HG02885 (cell line): ENCODE data around the gene DNMBP.
"Not testable (repeated sequence)": the region's sequence is repeated elsewhere in the genome, so short reads cannot be mapped to it uniquely, and the experiment has no call there.

Experiments
- ATAC-seq: cut with Tn5 transposase; IDR thresholded peaks from one replicate; pipeline ENCODE4 v1.9.1; 2021; ENCODE audit warnings: mild to moderate bottlenecking; ENCODE audit not compliant: unreplicated experiment, poor library complexity

Gene DNMBP

DNA sequence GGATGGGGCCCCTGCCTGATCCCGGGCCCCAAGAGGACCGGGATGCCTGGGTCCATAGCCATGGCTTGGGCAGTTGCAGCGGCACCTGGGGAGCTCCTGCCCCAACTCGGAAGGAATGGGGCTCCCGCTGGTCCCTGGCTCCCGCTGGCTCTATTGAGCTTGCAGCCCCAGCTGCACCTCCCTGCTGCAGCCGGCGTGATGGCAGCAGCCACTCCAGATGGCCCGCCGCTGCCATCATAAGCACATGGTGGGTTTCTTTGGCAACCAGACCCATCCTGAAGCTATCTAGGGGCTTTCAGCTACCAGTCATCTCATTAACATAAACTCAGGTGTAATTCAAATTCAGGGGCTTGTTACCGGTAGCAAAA, 11.1 kb upstream of the DNMBP start:
- no peak for ATAC-seq

DNA sequence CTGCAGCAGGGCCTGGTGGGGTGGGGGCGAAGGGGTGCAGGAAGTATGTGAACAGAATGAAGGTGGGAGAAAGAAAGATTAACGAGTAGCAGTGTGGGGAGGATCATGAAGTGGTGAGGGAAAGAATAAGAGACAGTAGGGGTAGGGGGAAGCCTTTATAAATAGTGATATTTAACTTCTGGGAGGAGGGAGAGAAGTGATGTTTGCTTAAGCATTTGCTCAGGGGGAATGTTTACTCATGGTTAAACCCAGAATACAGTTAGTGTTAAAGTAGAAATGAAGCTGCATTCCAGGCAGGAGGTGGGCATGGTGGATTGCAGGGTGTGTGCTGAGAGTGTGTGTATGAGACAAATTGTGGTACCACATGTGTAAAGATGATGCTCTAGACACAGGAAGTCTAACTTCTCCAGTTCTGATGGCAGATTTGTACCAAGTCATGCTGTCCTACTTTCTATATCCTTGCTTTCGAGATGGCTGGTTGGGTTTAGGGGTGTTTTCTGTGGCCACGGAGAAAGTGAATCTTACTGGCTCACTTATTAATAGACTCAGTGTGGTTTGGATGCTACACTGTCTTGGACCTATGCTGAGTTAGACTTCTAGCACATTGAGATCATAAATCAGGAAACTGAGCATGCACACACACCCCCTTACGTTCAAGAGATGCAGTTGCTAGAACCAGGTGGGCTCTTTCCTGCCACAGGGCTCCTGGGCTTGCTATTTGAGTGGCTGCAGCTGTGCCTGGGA, 10.6 kb upstream of the DNMBP start:
- peak; percentile 64 for ATAC-seq

DNA sequence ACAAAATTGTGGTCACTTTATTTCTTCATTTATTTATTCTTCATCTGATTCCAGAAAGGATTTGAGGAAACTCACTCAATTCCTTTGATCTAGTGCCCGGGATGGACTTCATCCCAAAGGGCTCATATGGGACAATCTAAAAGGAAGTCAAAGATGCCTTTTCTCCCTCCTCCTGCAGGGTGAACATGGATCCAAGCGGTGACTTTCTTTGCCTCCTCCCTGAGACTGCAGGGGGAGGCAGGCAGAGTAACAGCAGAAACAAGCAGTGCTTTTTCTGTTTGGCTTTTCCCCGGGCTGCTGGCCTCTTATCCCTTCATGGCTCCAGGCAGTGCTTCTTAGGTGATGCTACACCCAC, 10.0 kb upstream of the DNMBP start:
- ATAC-seq, result no peak

DNA sequence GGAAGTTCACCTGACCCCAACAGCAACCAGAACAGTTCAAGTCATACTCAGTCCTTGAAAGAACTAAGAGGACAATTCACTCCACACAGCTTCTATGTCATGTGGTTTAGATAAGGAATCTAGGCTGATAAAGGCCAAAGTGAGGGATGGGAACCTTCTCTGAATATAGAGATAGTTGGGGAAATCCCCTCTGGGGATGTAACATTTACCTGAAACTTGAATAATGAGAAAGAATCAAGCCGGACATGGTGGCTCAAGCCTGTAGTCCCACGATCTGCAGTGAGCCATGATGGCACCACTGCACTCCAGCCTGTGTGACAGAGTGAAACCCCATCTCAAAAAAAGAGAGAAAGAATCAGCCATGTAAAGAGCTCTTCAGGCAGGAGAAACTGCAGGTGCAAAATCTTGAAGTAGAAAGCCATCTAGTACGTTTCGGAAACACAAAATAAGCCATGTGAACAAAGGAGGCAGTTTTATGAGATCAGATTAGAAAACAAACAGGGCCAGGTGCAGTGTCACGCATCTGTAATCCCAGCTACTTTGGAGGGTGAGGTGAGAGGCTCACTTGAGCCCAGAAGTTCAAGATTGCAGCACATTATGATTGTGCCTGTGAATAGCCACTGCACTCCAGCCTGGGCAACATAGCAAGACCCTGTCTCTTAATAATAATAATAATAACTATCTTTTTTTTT, 4.5 kb upstream of the DNMBP start:
- ATAC-seq, result peak; percentile 58

DNA sequence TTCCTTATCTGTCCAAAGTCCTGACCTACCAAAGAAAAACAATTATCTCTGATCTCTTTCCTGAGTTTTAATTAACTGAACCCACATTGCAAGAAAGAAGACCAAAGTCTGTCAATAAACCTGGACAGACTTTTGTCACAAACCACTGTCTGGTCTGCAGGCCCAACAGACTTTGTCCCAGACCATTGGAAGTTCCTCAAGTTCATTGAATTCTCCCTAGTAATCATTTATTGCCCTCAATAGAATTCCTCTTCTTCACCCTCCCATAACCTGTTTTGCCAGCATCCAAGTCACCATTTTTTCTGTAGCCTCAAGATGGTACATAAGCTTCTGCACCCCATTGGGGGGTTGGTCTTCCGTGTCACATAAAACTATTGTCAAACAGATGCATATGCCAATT, 3.9 kb upstream of the DNMBP start:
- no peak for ATAC-seq

DNA sequence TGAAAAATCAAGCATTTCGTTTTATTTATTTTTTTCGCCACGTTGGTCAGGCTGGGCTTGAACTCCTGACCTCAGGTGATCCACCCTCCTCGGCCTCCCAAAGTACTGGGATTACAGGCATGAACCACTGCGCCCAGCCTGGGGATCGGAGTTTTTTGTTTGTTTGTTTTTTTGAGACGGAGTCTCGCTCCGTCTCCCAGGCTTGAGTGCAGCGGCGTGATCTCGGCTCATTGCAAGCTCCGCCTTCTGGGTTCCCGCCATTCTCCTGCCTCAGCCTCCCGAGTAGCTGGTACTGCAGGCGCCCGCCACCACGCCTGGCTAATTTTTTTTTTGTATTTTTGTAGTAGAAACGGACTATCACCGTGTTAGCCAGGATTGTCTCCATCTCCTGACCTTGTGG, 2.2 kb upstream of the DNMBP start:
- not testable (repeated sequence) for ATAC-seq

DNA sequence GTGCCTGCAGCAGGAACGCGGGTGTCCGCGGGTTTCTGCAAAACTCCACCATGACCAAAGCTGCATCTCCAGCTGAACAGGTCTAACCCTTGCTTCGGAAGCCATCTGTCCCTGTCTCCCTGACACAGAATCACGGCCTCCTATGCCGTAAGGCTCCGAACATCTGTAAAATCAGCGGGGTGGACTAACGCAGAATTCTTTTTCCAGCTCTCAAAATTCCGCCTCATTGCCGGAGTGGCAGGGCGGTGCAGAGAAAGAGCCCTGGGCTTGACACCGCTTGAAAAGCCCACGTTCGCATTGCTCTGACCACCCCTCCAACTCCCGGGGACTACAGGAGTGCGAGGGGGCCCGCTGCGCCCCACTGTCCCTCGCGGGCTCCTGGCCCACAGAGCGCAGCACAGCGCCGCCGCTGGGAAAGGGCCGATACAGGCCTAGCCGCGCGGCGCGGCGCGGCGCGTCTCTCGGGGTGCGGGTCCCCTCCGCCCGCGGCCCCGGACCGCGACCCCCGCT, 409 bp downstream of the DNMBP start:
- ATAC-seq, result peak; percentile 60

DNA sequence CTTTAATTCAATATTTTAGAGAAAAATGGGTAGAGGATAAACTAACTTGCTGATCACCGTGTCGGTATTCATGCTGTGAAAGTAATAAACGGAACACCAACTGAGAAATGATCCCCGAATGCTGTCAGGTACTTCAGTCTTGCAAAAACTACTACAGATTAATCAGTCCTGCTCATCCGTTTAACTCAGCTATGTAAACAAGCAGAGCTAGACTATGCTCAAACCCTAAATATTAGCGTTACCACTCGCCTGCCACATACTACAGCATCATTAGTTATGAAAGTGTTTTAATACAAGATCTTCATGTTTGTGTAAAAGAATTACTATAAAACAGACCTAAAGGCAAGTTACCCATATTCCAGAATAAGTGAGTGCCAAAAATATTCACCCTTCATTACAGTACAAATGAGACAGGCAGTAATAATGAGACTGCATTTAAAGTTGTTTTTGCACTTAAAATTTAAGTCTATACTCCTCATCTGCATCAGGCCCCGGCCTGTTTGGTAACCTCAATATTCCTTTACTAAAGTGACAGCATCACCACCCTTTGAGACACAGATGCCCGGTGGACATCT, 952 bp downstream of the DNMBP start:
- ATAC-seq, result no peak

DNA sequence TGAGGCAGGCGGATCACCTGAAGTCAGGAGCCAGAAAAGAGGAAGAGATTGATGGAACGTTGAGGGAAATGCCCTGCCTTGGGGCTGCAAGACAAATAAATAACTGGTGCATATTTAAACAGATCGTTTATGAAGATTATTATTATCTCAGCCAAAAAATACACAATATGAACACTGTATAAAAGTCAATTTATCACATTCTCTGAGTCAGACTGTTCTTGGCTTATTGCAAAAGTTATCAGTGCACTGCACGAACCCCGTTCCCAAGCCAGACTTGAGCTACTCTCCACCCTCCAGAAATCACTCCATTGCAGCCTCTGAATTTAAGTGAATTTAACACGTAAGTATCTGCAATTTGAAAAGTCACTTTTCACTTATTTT, 1.6 kb downstream of the DNMBP start:
- no peak for ATAC-seq

DNA sequence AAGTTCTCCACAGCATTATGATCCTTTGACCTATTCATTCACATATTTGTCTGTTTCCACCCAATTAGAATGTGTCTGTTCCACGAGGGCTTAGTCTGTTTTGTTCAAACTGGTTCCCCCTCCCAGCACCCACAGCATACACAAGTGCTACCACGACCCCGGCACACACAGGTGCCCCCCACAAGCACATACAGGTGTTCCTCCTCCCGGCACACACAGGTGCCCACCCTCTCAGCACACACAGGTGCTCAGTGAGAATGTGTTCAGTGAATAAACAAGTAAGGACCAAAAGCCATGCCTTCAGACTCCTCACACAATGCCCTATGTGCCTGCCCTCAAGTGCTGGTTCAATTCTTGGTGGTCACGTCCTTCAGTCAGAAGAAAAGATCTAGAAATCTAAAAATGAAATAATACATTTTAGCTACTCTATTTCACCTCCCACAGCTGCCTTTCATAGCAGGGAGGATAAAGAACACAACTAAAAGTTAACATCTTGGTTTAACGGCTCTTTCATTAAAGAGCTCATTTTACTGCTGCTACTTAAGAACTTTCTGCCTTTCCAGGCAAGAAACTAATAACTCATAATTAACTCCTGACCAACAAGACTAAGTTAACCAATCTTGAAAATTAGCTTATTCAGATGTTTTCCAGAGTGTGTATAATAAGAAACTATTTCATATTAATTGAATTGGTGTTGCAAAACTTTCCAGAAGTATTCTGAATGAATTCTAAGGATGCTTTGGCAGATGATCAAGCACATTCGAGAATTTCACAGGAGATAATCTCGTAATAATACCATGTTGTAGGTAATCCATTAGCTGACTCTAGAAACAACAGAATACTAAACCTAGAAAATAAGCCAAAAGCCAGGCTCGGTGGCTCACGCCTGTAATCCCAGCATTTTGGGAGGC, 2.3 kb downstream of the DNMBP start:
- ATAC-seq, result no peak

DNA sequence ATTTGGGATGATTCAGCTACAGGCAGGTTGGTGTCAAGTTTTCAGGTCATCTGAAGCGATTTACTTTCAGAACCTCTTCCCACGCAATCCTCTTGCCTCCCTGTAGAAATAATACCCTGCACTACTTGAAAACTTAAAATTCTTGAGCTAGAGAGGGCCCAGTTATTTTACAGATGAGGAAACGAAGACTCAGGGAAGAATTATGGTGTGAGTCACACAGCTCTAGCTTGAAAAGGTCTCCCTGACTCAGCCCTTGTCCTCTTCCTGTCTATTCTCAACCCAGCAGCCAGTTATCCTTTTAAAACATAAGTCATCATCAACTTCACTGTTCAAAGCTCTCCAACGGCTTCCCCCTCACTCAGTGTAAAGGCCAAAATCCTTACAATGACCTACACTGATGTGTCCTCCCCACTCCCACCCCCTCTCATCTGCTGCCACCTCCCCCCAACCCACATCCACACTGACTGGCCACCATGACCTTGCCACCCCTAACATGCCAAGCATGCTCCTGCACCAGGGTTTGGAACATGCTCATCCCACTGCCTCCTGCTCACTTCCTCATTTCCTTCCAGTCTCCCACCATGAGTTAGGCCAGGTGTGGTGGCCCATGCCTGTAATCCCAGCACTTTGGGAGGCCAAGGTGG, 3.4 kb downstream of the DNMBP start:
- ATAC-seq, result no peak

DNA sequence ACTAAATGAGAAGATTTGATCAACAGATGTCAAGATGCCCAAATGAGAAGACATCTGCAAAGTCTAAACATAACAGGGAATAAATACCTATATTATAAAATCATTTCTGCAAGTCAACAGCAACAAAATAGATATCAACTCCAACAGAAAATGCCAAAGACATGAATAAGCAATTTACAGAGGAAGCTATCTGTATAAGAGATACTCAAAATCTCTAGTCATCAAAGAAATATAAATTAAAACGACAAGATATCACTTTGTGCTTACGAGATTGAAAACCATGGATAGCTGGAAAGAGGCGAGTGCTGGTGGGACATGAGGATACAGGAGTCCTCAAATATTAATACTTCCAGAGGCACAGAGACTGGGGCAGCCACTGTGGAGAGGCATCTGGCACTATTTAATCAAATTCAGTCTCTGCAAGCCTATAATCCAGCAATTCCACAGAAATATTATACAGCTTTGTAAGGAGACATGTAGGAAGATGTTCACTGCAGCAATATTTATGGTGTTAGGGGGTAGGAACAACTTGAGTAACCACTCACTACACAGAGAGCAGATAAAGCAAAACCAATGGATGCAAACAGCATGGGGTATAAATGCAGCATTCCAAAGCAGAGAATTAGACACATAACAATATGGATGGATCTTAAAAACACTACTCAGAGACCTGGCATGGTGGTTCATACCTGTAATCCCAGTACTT, 4.8 kb downstream of the DNMBP start:
- no peak for ATAC-seq

DNA sequence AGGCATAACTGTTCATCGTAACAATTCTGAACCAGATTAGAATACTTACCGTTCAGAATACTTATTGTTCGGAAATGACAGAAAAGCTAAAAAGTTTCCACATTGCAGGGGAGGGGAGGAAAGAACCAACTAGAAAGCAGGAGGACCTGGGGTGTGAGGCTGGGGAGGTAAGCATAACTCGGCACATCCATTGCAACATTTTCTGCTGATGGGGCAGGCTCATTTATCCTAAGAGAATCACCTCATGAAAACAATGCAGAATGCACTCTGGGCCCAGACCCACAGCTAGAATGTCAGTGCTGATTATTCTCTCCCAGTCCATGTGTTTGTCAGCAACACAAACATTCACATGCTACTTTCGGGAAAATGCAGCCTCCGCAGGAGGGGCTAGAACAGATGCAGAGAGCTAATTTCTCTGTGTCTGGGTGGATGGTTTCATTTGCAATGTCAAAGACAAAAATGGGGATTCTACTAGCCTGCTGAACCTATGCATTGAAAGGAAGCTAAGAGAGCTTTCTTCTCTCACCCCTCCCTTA, 9.6 kb downstream of the DNMBP start:
- no peak for ATAC-seq

DNA sequence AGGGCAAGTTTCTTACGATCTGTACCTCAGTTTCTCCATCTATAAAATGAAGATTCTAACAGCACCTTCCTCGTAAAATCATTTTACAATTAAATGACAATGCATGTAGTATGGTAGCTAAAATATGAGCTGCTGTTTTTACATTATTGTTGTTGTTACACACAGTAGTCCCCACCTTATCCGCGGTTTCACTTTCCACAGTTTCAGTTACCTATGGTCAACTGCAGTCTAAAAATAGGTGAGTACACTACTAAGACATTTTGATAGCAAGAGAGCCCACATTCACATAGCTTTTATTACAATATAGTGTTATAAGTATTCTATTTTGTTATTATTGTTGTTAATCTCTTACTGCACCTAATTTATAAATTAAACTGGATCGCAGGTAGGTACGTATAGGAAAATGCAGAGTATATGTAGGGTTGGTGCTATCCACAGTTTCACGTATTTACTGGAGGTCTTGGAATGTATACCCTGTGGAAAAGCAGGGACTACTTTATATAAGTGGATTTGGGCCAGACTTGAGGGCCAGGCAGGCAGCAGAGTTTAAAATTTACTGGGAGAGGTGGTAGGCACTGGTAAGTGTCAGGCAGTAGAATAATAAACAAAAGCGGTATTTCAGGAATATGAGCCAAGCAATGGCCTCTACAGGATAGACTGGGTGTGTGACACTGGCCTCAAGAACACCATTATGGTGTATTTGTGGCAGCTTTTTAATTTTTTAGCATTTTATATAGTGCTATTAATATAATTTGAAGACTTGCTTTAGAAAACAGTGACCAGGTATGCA, 10.2 kb downstream of the DNMBP start:
- no peak for ATAC-seq

DNA sequence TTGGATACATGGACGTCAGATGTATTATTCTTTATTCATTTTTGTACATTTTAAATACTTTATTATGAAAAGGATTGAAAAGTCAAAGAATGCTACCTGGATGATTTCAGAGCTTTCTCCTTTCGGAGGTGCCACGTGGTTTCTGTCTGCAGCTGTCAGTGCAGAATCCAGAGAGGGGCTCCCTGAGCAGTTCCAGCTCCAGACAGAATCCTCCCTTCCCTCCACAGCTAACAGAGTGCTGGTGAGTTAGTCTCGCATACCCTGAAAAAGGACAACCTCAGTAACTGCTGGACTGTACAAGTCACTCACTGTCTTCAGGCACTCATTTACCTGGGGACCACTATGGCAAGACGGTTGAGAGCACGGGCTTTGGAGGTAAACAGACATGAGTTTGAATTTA, 10.9 kb downstream of the DNMBP start:
- ATAC-seq, result no peak

DNA sequence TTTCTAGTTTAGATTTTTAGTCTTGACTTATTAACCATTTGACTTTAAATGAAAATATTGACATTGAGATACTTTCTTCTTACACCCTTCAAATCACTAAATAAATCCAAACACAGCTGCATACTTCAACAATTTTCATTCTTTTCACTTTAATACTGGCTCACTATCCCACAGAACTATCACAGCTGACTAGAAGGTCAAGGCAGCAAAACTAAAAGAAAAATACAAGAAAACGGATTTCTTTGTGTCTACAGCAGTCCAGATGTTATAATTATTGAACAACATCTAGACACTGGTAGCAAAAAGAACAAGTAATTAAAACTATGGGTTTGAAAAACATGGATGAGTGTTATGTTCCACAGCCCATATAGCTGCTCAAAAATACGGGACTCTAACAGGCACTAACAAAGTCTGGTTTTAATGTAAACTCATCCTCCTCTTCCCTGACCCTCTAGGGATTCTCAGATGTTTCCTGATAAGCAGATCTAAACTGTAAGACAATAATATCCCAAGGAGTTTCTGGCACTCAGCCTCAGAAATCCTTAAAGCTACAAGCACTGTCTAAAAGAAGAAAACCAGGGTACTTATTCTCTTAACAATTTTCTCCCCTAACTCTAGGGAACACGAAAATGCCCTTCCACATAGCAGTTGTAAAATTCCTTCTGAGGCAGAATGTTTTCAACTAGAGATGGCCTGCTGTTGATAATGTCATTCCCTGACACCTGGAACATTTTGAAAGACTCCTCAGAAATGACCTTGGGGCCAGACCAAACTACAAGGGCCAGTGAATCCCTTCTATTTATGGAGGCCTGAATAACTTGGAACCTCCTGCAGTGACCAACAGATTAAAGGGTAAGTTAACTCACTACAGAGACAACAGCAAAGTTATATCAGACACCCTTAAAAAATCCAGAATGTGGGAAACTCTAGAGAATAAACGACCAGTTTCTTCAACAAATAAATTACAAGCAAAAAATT, 12.8 kb downstream of the DNMBP start:
- no peak for ATAC-seq

DNA sequence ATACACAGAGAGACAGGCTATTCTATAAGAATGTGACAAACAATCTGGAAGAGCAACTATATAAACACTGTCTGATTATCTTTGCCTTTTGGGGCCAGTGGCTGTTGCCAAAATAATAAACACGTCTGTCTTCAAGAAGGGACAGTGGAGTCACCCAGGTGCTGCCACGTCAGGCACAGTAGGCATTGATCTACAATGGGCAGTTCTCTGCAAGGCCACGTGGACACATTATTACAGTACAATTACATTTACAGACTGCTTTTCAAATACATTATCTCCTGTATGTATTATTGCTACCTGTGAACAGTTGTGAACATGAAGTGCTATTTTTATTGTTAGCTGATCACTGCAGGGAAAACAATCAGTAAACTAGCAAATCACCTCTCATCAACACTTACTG, 14.0 kb downstream of the DNMBP start:
- ATAC-seq, result no peak
